NCI-H1417 treated with DMSO at 0.1 percent for 48 hours (cell line): ENCODE results near the gene NAPB.

Experiments used
- DNase-seq: peaks from one replicate; lab custom pipeline; 2025; lab: John Stamatoyannopoulos, UW

The NAPB gene

GRCh38 chr20:23404196-23404595, 17.1 kb downstream of the NAPB start:
- no peak for DNase-seq

GRCh38 chr20:23403751-23404150, 17.5 kb downstream of the NAPB start:
- DNase-seq: no peak

- no peak for DNase-seq
Observed at GRCh38 chr20:23401051-23401450, 20.2 kb downstream of the NAPB start.

- no peak for DNase-seq
Observed at GRCh38 chr20:23399568-23400241, 21.6 kb downstream of the NAPB start.

- no peak for DNase-seq
Observed at GRCh38 chr20:23397961-23398360, 23.3 kb downstream of the NAPB start.

GRCh38 chr20:23396950-23397627, 24.2 kb downstream of the NAPB start:
- no peak for DNase-seq

GRCh38 chr20:23393996-23394775, 27.1 kb downstream of the NAPB start:
- no peak for DNase-seq

- DNase-seq: no peak
Observed at GRCh38 chr20:23391707-23392310, 29.5 kb downstream of the NAPB start.

- DNase-seq: no peak
Observed at GRCh38 chr20:23390091-23390774, 31.1 kb downstream of the NAPB start.

- DNase-seq: no peak
Observed at GRCh38 chr20:23387118-23387443, 34.2 kb downstream of the NAPB start.

GRCh38 chr20:23386304-23387117, 34.8 kb downstream of the NAPB start:
- DNase-seq: no peak

GRCh38 chr20:23381876-23382275, 39.4 kb downstream of the NAPB start:
- no peak for DNase-seq

GRCh38 chr20:23379772-23380171, 41.5 kb downstream of the NAPB start:
- DNase-seq: no peak

GRCh38 chr20:23375827-23376226, 45.5 kb downstream of the NAPB start:
- DNase-seq: no peak

- no peak for DNase-seq
Observed at GRCh38 chr20:23374441-23374840, 46.8 kb downstream of the NAPB start.

GRCh38 chr20:23371496-23371895, 49.8 kb downstream of the NAPB start:
- no peak for DNase-seq

- DNase-seq: no peak
Observed at GRCh38 chr20:23370873-23371272, 50.4 kb downstream of the NAPB start.

- no peak for DNase-seq
Observed at GRCh38 chr20:23370274-23370673, 51.0 kb downstream of the NAPB start.

GRCh38 chr20:23369072-23369823, 52.0 kb downstream of the NAPB start:
- DNase-seq: no peak

GRCh38 chr20:23368316-23369071, 52.8 kb downstream of the NAPB start:
- no peak for DNase-seq
